ENCODE measurements around the gene CD300LG. TPM values are rescaled to one million over a fixed set of nuclear protein-coding genes. Genes with fewer than 3 reads are reported as not detected.
"Not testable (repeated sequence)": the region's sequence is repeated elsewhere in the genome, so short reads cannot be mapped to it uniquely, and the experiment has no call there.

CD300LG gene
- not detected for polyA plus RNA-seq (2013, experiment 1 of 2; ENCODE audit: insufficient read length)
- polyA plus RNA-seq (2013, experiment 2 of 2; ENCODE audit: insufficient read length) = not detected

GRCh38 chr17:43846963-43847371, at the start of gene CD300LG:
Gene CD300LG, plus strand, starts transcription at chr17:43847176. Its CDS starts 41 bp downstream, at chr17:43847217.
- no peak for DNase-seq

DNA sequence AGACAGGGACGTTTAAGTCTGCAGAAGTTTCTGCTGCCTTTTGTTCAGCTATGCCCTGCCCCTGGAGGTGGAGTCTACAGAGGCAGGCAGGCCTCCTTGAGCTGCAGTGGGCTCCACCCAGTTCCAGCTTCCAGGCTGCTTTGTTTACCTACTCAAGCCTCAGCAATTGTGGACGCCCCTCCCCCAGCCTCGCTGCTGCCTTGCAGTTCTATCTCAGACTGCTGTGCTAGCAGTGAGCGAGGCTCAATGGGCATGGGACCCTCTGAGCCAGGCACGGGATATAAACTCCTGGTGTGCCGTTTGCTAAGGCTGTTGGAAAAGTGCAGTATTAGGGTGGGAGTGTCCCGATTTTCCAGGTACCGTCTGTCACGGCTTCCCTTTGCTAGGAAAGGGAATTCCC, 49.0 kb upstream of the CD300LG start:
- DNase-seq = not testable (repeated sequence)

- DNase-seq = no peak
Measured at GRCh38 chr17:43799047-43799446, 47.9 kb upstream of the CD300LG start.

DNA sequence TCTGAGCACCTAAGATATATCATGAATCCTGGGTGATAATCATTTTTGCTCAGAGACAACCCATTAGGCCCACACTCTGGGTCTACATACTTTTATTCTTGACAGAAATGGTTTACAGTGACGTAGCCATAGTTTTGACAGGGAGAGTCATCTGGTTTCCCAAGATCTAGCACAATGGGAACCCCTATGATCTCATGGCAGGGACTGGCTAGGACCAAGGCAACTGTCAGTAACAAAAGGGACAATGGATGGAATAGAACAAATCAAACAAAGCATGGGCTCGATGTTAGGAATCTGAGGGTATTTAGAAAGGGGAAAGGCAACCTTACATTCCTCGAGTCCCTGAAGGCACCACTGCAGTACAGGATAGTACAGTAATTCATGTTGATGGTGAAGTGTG, 46.2 kb upstream of the CD300LG start:
- DNase-seq = no peak

DNA sequence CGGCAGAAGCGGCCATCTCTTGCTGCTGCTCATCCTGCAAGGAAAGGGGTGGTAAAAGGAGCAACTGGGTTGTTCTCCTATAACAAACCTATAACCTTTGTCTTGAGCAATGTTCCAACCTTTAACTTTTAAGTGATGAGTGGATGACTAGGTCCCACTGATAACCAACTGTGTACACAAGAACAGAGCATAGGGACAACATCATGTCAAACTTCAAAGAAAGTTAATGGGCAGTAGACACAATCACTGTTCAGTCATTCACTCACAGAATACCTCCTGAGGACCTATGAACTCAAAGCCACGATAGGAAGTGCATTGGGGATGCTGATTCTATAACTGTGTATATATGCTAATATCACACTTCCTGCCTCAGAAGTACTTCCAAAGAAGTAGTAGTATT, 45.1 kb upstream of the CD300LG start:
- no peak for DNase-seq

- DNase-seq = no peak
Measured at GRCh38 chr17:43803758-43804157, 43.2 kb upstream of the CD300LG start.

DNA sequence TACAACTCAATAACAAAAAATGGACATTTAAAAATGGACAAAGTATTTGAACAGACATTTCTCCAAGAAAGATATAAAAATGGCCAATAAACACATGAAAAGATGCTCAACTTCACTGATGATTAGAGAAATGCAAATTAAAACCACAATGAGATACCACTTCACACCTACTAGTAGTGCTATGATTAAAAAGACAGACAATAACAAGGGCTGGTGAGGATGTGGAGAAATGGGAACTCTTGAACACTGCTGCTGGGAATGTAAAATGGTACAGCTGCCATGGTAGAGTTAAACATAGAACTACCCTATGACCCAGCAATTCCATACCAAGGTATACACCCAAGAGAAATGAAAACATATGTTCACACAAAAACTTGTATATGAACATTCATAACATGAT, 41.9 kb upstream of the CD300LG start:
- DNase-seq = no peak

- no peak for DNase-seq
Measured at GRCh38 chr17:43808076-43808475, 38.9 kb upstream of the CD300LG start.

- DNase-seq = no peak
Measured at GRCh38 chr17:43809121-43809520, 37.9 kb upstream of the CD300LG start.

GRCh38 chr17:43810226-43810715, 36.7 kb upstream of the CD300LG start:
- no peak for DNase-seq

GRCh38 chr17:43810823-43811222, 36.2 kb upstream of the CD300LG start:
- DNase-seq = no peak

DNA sequence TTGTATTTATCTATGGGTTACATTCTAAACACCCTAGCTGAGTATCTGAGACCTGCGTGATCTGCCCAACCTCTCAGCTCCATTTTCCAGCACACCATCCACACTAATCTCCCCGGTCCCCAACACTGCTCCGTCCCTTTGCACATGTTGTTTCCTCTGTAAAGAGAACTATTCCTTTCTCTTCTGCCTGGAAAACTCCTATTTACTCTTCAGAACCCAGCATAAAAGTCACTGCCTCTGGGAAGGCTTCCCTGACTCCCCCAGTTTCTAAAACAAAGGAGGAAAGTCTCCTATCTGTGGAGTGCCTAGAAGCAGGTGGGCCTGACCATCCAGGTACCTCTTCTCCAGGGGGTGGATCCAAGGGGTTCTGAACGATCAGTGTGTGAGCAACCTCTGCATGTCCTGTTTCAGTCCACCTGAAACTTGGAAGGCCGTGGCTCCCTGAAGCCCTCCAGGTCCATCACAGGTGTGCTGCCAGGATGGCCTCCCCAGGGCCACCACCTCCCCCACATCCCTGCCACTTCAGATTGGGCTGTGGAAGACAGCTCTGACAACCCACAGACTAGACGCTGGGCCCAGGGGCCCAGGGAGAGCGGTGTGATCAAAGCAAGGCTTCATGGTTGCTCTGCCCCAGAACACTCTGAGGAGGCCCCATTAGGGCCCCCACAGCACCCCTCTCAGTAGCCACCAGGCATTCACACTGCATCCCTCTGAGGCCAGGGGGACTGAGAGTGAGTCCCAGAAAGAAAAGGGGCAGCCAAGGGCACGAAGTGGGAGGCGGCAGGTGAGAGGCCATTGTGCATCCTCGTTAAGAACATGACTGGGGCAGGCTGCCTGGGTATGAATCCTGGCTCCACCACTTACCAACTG, 34.3 kb upstream of the CD300LG start:
- DNase-seq = no peak

GRCh38 chr17:43813386-43813785, 33.6 kb upstream of the CD300LG start:
- no peak for DNase-seq

DNA sequence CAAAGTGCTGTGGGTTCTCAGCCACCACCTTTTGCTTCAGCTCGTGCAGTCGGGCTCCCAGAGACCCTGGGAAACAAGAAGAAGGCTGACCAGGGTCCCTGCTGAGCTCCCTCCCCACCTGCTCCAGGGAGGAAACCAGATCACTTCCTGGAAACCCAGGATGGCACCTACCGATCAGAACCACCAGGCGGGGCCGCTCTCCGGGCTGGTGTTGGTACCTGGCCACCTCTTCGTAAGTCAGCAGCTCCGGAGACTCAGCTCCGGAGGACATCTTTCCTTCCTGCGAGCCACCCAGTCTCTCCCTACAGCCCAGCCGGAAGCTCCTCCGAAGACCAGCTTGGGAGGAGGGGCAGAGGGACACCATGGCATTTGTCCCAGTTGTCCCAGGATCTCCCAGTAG, 33.0 kb upstream of the CD300LG start:
- DNase-seq = no peak

- DNase-seq = peak; percentile 64
Measured at GRCh38 chr17:43814714-43815113, 32.3 kb upstream of the CD300LG start.

GRCh38 chr17:43816336-43817320, 30.3 kb upstream of the CD300LG start:
- DNase-seq = no peak

GRCh38 chr17:43817826-43818225, 29.1 kb upstream of the CD300LG start:
- DNase-seq = no peak

- no peak for DNase-seq
Measured at GRCh38 chr17:43818966-43819365, 28.0 kb upstream of the CD300LG start.

GRCh38 chr17:43820759-43821158, 26.2 kb upstream of the CD300LG start:
- no peak for DNase-seq

GRCh38 chr17:43822570-43823190, 24.3 kb upstream of the CD300LG start:
- no peak for DNase-seq

DNA sequence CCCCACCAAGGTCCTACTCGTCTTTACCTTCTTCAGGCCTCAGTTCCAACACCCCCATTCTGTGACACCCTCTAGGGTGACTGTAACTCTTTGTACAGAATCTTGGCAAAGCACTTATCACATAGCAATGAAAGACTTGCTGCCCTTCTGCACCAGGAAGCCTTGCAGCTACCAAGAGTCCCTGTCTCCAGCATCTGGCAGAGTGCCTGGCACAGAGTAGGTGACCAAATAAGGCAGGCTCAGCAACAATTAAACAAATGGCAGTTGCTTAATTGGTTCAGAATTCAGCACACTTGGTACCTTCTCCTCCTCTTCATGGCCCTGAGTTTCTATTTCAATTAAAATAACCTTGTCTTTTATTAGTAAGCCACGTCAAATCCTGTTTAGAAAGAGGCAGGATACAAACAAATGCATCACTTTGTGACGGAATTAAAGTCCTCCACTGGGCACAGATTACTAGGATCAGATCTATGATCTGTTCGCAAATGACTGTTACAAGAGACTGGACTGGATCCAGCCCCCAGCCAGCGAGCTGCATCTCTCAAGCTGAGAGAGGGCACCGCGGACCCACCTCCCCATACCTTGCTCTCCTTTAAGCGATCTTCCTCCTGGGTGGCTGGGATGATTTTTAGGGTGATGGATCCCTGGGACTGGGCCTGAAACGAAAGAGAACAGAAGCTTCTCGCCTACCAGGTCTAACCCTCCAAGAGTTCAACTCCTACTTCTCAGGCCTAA, 23.5 kb upstream of the CD300LG start:
- no peak for DNase-seq

DNA sequence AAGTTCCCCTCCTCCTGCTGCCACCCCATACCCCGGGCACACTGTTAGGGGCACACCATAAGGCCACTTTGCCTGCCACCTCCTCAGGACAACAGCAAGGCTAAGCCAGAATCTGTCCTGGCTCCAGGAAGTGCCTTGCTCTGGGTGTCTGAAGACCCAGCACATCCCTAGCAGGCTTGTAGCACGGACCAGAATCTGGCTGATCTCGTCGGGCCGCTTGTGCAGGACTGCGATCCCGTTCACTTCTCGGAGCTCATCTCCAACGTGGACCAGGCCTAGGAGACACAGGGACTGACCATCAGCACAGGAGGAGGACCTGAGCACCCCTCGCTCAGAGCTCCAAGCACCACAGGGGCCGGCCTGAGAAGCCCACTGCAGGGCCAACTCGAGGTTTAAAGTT, 21.4 kb upstream of the CD300LG start:
- no peak for DNase-seq
